ENCODE measurements around the gene PNMA6E.

The PNMA6E gene

DNA sequence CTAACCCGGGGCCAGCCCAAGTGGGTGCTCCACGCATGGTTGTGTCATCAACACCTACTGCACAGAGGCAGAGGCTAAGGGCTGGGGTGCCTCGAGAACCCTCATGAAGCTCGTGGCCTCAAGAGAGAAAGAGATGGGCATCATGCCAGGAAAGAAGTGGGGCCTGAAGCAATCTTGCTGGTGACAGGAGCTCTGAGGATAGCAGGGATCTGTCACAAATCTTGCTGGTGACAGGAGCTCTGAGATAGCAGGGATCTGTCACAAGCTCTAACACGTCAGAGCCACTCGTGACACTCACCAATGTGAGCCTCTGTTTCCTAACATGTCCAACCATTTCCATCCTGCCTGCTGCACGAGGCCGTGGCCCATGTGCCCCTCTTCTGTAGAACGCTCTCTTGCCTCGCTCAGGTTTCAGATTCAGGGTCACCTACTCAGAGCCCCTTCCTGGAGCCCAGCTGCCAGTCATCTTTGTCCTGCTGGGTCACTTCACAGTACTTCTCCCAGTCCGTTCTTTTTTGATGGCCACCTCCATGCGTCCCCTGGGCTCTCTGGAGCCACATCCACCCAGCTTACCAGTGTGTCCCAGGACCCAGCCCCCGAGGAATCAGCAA is 21.1 kb downstream of the PNMA6E start:
- peaks cover 0 to 3% of the 10 kb centered on the region in 2 donors for H3K9me3 ChIP-seq (replicated peaks in 1 of 2; ENCODE audit: control insufficient read depth in 2 of 2, insufficient read depth in 1 of 2, low read depth in 1 of 2, low read length in 2 of 2)
- H3K27me3 ChIP-seq (ENCODE audit: control insufficient read depth in 3 of 3, insufficient read depth in 3 of 3, low read depth in 1 of 3, low read length in 3 of 3), result peaks cover 0 to 3% (median 0%) of the 10 kb centered on the region in 3 experiments
- no peak overlapping the region for H3K14ac ChIP-seq (ENCODE audit: low read length)
- no peak overlapping the region for H3K18ac ChIP-seq (ENCODE audit: low read length)
- no peak overlapping the region for H3K4me3 ChIP-seq (ENCODE audit: low read length in 2 of 2)
- H3K23ac ChIP-seq (ENCODE audit: low read depth, low read length, poor library complexity), result no peak overlapping the region
- no peak overlapping the region for H4K8ac ChIP-seq (ENCODE audit: low read depth, low read length)
- no peak for DNase-seq (ENCODE audit: low spot score)
- H2BK120ac ChIP-seq (ENCODE audit: low read depth, low read length), result no peak overlapping the region
- no peaks in the 10 kb centered on the region for H3K36me3 ChIP-seq (replicated peaks in 1 of 2; ENCODE audit: control insufficient read depth in 2 of 2, insufficient read depth in 2 of 2, low read length in 2 of 2)
- H3K4ac ChIP-seq (ENCODE audit: low read length), result no peak overlapping the region
- H2BK12ac ChIP-seq (ENCODE audit: low read length), result no peak overlapping the region
- no peak overlapping the region for H4K91ac ChIP-seq (ENCODE audit: low read depth, low read length, poor library complexity)
- no peak overlapping the region for H3K4me2 ChIP-seq (ENCODE audit: insufficient read depth, low read length, poor library complexity, severe bottlenecking)
- H3K9ac ChIP-seq (ENCODE audit: low read depth, low read length, poor library complexity), result no peak overlapping the region
- H2AK5ac ChIP-seq (ENCODE audit: low read depth, low read length), result no peak overlapping the region
- no peak overlapping the region for H2AFZ ChIP-seq (ENCODE audit: low read length)
- H3K4me1 ChIP-seq (ENCODE audit: control insufficient read depth in 2 of 2, insufficient read depth in 1 of 2, low read depth in 1 of 2, low read length in 2 of 2), result peaks cover 0 to 4% of the 10 kb centered on the region in 2 donors
- WGBS, 2 donors (ENCODE audit: extremely low coverage in 2 of 2, insufficient read length in 2 of 2, insufficient replicate concordance in 1 of 2), result no CpG with 5 or more reads among the region's 13 CpGs
- no peak overlapping the region for H2BK5ac ChIP-seq (ENCODE audit: low read length)
- peaks cover 5% of the 10 kb centered on the region for H3K79me1 ChIP-seq (ENCODE audit: low read depth, low read length)
- no peak overlapping the region for H3K27ac ChIP-seq (replicated peaks; ENCODE audit: low read length)
- no peak overlapping the region for H2BK15ac ChIP-seq (ENCODE audit: low read length)

DNA sequence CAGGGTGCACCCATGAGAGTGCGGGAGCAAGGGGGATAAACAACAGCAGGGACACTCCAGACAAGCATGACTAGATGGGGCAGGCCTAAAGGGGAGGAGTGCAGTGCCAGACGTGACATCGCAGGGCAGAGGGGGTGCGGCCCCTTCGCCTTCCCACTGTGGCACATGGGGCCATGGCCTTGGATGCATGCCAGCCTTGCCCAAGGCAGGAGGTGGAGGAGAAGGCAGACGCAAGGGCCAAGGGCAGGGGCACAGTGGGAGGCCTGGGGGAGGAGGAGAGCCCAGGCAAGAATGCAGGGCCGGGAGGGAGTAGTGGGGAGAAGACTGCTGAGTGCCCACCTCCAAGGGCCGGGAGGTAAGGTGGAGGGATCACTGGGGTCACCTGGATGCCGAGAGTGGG is 21.6 kb downstream of the PNMA6E start:
- Histone ChIP-seq H3K9me3 (replicated peaks in 1 of 2; ENCODE audit: control insufficient read depth in 2 of 2, insufficient read depth in 1 of 2, low read depth in 1 of 2, low read length in 2 of 2) (peaks cover 0 to 3% of the 10 kb centered on the region in 2 donors), H2BK120ac (ENCODE audit: low read depth, low read length) (no peak overlapping the region), H2AFZ (ENCODE audit: low read length) (no peak overlapping the region), H3K23ac (ENCODE audit: low read depth, low read length, poor library complexity) (no peak overlapping the region), H3K4me3 (ENCODE audit: low read length in 2 of 2) (no peak overlapping the region), H4K8ac (ENCODE audit: low read depth, low read length) (no peak overlapping the region), H2BK5ac (ENCODE audit: low read length) (no peak overlapping the region), H4K91ac (ENCODE audit: low read depth, low read length, poor library complexity) (no peak overlapping the region), H2BK15ac (ENCODE audit: low read length) (no peak overlapping the region), H3K18ac (ENCODE audit: low read length) (no peak overlapping the region), H2AK5ac (ENCODE audit: low read depth, low read length) (no peak overlapping the region), H3K4ac (ENCODE audit: low read length) (no peak overlapping the region), H3K27me3 (ENCODE audit: control insufficient read depth in 3 of 3, insufficient read depth in 3 of 3, low read depth in 1 of 3, low read length in 3 of 3) (peaks cover 0 to 3% (median 0%) of the 10 kb centered on the region in 3 experiments), H3K4me1 (ENCODE audit: control insufficient read depth in 2 of 2, insufficient read depth in 1 of 2, low read depth in 1 of 2, low read length in 2 of 2) (peaks cover 0 to 4% of the 10 kb centered on the region in 2 donors), H3K79me1 (ENCODE audit: low read depth, low read length) (peaks cover 5% of the 10 kb centered on the region), H2BK12ac (ENCODE audit: low read length) (no peak overlapping the region), H3K36me3 (replicated peaks in 1 of 2; ENCODE audit: control insufficient read depth in 2 of 2, insufficient read depth in 2 of 2, low read length in 2 of 2) (no peaks in the 10 kb centered on the region), H3K27ac (replicated peaks; ENCODE audit: low read length) (no peak overlapping the region), H3K14ac (ENCODE audit: low read length) (no peak overlapping the region), H3K9ac (ENCODE audit: low read depth, low read length, poor library complexity) (peak overlapping the region; percentile 21), H3K4me2 (ENCODE audit: insufficient read depth, low read length, poor library complexity, severe bottlenecking) (no peak overlapping the region)
- DNase-seq (ENCODE audit: low spot score), result no peak
- no CpG with 5 or more reads among the region's 9 CpGs for WGBS, 2 donors (ENCODE audit: extremely low coverage in 2 of 2, insufficient read length in 2 of 2, insufficient replicate concordance in 1 of 2)

DNA sequence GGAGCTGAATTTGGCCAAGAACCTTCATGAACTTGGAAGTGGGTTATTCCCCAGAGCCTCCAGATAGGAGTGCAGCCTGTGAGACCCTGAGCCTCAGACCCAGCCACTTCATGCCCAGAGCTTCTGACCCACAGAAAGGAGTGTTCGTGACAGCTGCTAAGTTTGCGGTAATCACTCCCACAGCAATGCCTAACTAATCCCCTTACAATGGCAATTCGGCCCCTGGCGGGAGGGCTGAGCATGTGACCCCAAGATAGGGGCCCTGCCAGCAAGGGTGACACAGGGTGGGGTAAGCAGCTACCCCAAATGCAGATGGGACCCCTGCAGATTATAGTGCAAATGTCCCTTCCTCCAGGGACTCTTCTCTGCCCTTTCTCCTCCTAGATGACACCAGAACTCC is 22.5 kb downstream of the PNMA6E start:
- Histone ChIP-seq H3K14ac (ENCODE audit: low read length) (no peak overlapping the region), H4K8ac (ENCODE audit: low read depth, low read length) (no peak overlapping the region), H3K36me3 (replicated peaks in 1 of 2; ENCODE audit: control insufficient read depth in 2 of 2, insufficient read depth in 2 of 2, low read length in 2 of 2) (no peaks in the 10 kb centered on the region), H4K91ac (ENCODE audit: low read depth, low read length, poor library complexity) (no peak overlapping the region), H2BK12ac (ENCODE audit: low read length) (no peak overlapping the region), H3K18ac (ENCODE audit: low read length) (no peak overlapping the region), H2AK5ac (ENCODE audit: low read depth, low read length) (no peak overlapping the region), H3K79me1 (ENCODE audit: low read depth, low read length) (peaks cover 5% of the 10 kb centered on the region), H3K4me2 (ENCODE audit: insufficient read depth, low read length, poor library complexity, severe bottlenecking) (no peak overlapping the region), H3K27ac (replicated peaks; ENCODE audit: low read length) (no peak overlapping the region), H3K9ac (ENCODE audit: low read depth, low read length, poor library complexity) (no peak overlapping the region), H3K23ac (ENCODE audit: low read depth, low read length, poor library complexity) (no peak overlapping the region), H2BK15ac (ENCODE audit: low read length) (no peak overlapping the region), H3K4me3 (ENCODE audit: low read length in 2 of 2) (no peak overlapping the region), H3K27me3 (ENCODE audit: control insufficient read depth in 3 of 3, insufficient read depth in 3 of 3, low read depth in 1 of 3, low read length in 3 of 3) (peaks cover 0 to 8% (median 0%) of the 10 kb centered on the region in 3 experiments), H2BK120ac (ENCODE audit: low read depth, low read length) (no peak overlapping the region), H3K4me1 (ENCODE audit: control insufficient read depth in 2 of 2, insufficient read depth in 1 of 2, low read depth in 1 of 2, low read length in 2 of 2) (peaks cover 0 to 4% of the 10 kb centered on the region in 2 donors), H3K9me3 (replicated peaks in 1 of 2; ENCODE audit: control insufficient read depth in 2 of 2, insufficient read depth in 1 of 2, low read depth in 1 of 2, low read length in 2 of 2) (peaks cover 0 to 3% of the 10 kb centered on the region in 2 donors), H2BK5ac (ENCODE audit: low read length) (no peak overlapping the region), H2AFZ (ENCODE audit: low read length) (no peak overlapping the region), H3K4ac (ENCODE audit: low read length) (no peak overlapping the region)
- DNase-seq (ENCODE audit: low spot score), result no peak
- no CpG with 5 or more reads among the region's 4 CpGs for WGBS, 2 donors (ENCODE audit: extremely low coverage in 2 of 2, insufficient read length in 2 of 2, insufficient replicate concordance in 1 of 2)

DNA sequence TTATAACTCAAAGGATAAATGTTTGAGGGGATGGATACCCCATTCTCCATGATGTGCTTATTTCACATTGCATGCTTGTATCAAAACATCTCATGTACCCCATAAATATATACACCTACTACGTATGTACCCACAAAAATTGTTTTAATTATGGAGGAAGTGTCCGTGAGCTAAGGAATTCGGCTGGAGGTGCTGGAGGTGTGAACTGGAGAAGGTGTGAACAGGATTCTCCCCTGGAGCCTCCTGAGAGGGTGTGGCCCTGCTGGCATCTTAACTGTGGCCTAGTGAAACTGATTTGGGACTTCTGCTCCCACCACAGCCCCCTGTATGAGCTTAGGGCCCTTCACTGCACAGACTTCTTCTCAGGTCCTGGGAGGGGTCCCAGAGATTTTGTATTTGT is 23.4 kb downstream of the PNMA6E start:
- Histone ChIP-seq H2AK5ac (ENCODE audit: low read depth, low read length) (no peak overlapping the region), H2BK12ac (ENCODE audit: low read length) (no peak overlapping the region), H3K4me2 (ENCODE audit: insufficient read depth, low read length, poor library complexity, severe bottlenecking) (no peak overlapping the region), H3K23ac (ENCODE audit: low read depth, low read length, poor library complexity) (no peak overlapping the region), H4K91ac (ENCODE audit: low read depth, low read length, poor library complexity) (no peak overlapping the region), H3K27me3 (ENCODE audit: control insufficient read depth in 3 of 3, insufficient read depth in 3 of 3, low read depth in 1 of 3, low read length in 3 of 3) (peaks cover 0 to 14% (median 0%) of the 10 kb centered on the region in 3 experiments), H3K9me3 (replicated peaks in 1 of 2; ENCODE audit: control insufficient read depth in 2 of 2, insufficient read depth in 1 of 2, low read depth in 1 of 2, low read length in 2 of 2) (peaks cover 0 to 3% of the 10 kb centered on the region in 2 donors), H2BK5ac (ENCODE audit: low read length) (no peak overlapping the region), H3K79me1 (ENCODE audit: low read depth, low read length) (peaks cover 1% of the 10 kb centered on the region), H2BK15ac (ENCODE audit: low read length) (no peak overlapping the region), H3K4me3 (ENCODE audit: low read length in 2 of 2) (no peak overlapping the region), H2BK120ac (ENCODE audit: low read depth, low read length) (no peak overlapping the region), H3K4ac (ENCODE audit: low read length) (no peak overlapping the region), H3K18ac (ENCODE audit: low read length) (no peak overlapping the region), H4K8ac (ENCODE audit: low read depth, low read length) (no peak overlapping the region), H3K9ac (ENCODE audit: low read depth, low read length, poor library complexity) (no peak overlapping the region), H3K4me1 (ENCODE audit: control insufficient read depth in 2 of 2, insufficient read depth in 1 of 2, low read depth in 1 of 2, low read length in 2 of 2) (peaks cover 0 to 4% of the 10 kb centered on the region in 2 donors), H3K27ac (replicated peaks; ENCODE audit: low read length) (no peak overlapping the region), H3K36me3 (replicated peaks in 1 of 2; ENCODE audit: control insufficient read depth in 2 of 2, insufficient read depth in 2 of 2, low read length in 2 of 2) (no peaks in the 10 kb centered on the region), H2AFZ (ENCODE audit: low read length) (no peak overlapping the region), H3K14ac (ENCODE audit: low read length) (no peak overlapping the region)
- no CpG with 5 or more reads among the region's 3 CpGs for WGBS, 2 donors (ENCODE audit: extremely low coverage in 2 of 2, insufficient read length in 2 of 2, insufficient replicate concordance in 1 of 2)
- DNase-seq (ENCODE audit: low spot score), result no peak

All from neuronal stem cell (in vitro differentiated cells).